Measurements from ENCODE around the gene SLBP. TPM values are rescaled to one million over a fixed set of nuclear protein-coding genes. Genes with fewer than 3 reads are reported as not detected.

The SLBP gene
- total RNA-seq, 1 experiment from 2014 or later = 73.4 TPM

GRCh38 chr4:1753294-1753696 lies 41.2 kb upstream of the SLBP start:
- ChIA-PET POLR2A (no interaction called here), CTCF (no interaction called here)
- Histone ChIP-seq H3K9me3 (ENCODE audit: control insufficient read depth, insufficient read depth, low read depth, low read length) (no peaks in the 10 kb centered on the region), H3K4me1 (ENCODE audit: control insufficient read depth, insufficient read depth, low read length) (no peaks in the 10 kb centered on the region; the same call in 1 of the 2 replicates), H3K36me3 (ENCODE audit: control insufficient read depth, insufficient read depth, low read length) (no peaks in the 10 kb centered on the region), H3K27me3 (ENCODE audit: control insufficient read depth, insufficient read depth, low read length) (no peaks in the 10 kb centered on the region), H3K27ac (ENCODE audit: low read length) (no peak overlapping the region), H3K4me3 (ENCODE audit: low read depth in 2 of 2, low read length in 2 of 2) (no peak overlapping the region)
- TF ChIP-seq, protein P1, sequence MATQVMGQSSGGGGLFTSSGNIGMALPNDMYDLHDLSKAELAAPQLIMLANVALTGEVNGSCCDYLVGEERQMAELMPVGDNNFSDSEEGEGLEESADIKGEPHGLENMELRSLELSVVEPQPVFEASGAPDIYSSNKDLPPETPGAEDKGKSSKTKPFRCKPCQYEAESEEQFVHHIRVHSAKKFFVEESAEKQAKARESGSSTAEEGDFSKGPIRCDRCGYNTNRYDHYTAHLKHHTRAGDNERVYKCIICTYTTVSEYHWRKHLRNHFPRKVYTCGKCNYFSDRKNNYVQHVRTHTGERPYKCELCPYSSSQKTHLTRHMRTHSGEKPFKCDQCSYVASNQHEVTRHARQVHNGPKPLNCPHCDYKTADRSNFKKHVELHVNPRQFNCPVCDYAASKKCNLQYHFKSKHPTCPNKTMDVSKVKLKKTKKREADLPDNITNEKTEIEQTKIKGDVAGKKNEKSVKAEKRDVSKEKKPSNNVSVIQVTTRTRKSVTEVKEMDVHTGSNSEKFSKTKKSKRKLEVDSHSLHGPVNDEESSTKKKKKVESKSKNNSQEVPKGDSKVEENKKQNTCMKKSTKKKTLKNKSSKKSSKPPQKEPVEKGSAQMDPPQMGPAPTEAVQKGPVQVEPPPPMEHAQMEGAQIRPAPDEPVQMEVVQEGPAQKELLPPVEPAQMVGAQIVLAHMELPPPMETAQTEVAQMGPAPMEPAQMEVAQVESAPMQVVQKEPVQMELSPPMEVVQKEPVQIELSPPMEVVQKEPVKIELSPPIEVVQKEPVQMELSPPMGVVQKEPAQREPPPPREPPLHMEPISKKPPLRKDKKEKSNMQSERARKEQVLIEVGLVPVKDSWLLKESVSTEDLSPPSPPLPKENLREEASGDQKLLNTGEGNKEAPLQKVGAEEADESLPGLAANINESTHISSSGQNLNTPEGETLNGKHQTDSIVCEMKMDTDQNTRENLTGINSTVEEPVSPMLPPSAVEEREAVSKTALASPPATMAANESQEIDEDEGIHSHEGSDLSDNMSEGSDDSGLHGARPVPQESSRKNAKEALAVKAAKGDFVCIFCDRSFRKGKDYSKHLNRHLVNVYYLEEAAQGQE (IDR thresholded peaks at IDR 0.05; ENCODE audit: insufficient read depth in 1 of 2, low read depth in 2 of 2, low read length in 1 of 2) = no peak
- no peak for TF ChIP-seq TCF7L2 (IDR thresholded peaks at IDR 0.05; ENCODE audit: low read depth, low read length)
- TF ChIP-seq POLR2AphosphoS5 (IDR thresholded peaks at IDR 0.05; ENCODE audit: low read depth, low read length) = no peak
- no peak for TF ChIP-seq CTCF (IDR thresholded peaks at IDR 0.05)
- TF ChIP-seq SIN3A (IDR thresholded peaks at IDR 0.05; ENCODE audit: borderline replicate concordance, insufficient read depth, low read depth, low read length) = no peak
- in situ Hi-C loops (cut with HindIII; ENCODE audit: low pct_unique_long_range_greater_than_20kb, low sequenced_read_pairs) = no loop called here
- ATAC-seq = no peak
- intact Hi-C loops (cut with micrococcal nuclease; ENCODE audit: unreplicated experiment) = no loop called here
- no peak for DNase-seq (ENCODE audit: low read depth, low spot score)
- BruUV-seq (replicated peaks) = no TSS peak

DNA sequence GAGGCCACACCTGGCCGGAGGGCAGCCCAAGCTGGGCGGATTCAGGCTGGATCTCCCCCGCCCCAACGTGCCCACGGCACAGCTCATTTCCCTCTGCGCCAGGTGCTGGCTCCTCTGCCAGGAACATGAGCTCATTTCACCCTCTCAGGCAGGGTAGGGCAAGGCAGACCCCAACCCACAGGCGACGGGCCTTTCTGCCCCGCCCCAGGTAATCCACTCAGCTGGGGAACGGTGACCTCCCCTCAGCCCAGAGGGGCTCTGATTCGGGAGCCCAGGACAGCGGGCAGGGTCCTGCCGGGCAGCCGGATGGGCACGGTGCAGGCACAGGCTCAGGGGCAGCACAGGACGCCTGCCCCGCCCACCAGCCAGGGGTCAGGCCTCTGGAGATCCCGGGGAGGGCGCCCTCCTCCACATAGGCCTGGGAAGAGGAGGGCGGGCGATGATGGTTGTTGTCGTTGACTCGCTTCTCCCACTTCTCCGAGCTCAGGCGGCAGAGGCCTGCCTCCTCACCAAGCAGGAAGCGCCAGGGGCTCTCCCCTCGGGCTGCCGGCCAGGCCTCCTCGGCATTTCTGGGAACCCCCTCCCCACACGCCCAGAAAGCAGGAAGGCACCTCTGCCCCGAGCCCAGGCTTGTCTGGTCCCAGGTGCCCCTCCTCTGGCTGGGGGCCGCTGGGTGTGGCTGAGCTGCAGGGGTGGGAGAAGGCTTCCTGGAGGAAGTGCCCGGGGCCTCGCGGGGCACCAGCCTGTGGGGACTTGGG lies 40.3 kb upstream of the SLBP start:
- DNase-seq (ENCODE audit: low read depth, low spot score) (no peak), ATAC-seq (no peak)
- no peaks in the 10 kb centered on the region; the same call in 1 of the 2 replicates for H3K4me1 ChIP-seq (ENCODE audit: control insufficient read depth, insufficient read depth, low read length)
- CTCF ChIA-PET = interaction anchor here (0.8 to 1.4 kb wide), 2 partner anchors 16 to 58 kb away, joined by 3 to 4 read pairs; no protein-coding TSS in a partner anchor
- H3K4me3 ChIP-seq (ENCODE audit: low read depth in 2 of 2, low read length in 2 of 2) = no peak overlapping the region
- no peaks in the 10 kb centered on the region for H3K9me3 ChIP-seq (ENCODE audit: control insufficient read depth, insufficient read depth, low read depth, low read length)
- no peak overlapping the region for H3K27ac ChIP-seq (ENCODE audit: low read length)
- H3K27me3 ChIP-seq (ENCODE audit: control insufficient read depth, insufficient read depth, low read length) = no peaks in the 10 kb centered on the region
- BruUV-seq (replicated peaks) = no TSS peak
- in situ Hi-C loops (cut with HindIII; ENCODE audit: low pct_unique_long_range_greater_than_20kb, low sequenced_read_pairs) (no loop called here), intact Hi-C loops (cut with micrococcal nuclease; ENCODE audit: unreplicated experiment) (no loop called here)
- H3K36me3 ChIP-seq (ENCODE audit: control insufficient read depth, insufficient read depth, low read length) = no peaks in the 10 kb centered on the region
- POLR2A ChIA-PET = no interaction called here
- TF ChIP-seq TCF7L2 (IDR thresholded peaks at IDR 0.05; ENCODE audit: low read depth, low read length) (no peak), CTCF (IDR thresholded peaks at IDR 0.05) (no peak), POLR2AphosphoS5 (IDR thresholded peaks at IDR 0.05; ENCODE audit: low read depth, low read length) (no peak), SIN3A (IDR thresholded peaks at IDR 0.05; ENCODE audit: borderline replicate concordance, insufficient read depth, low read depth, low read length) (no peak)
- TF ChIP-seq, protein P1 (IDR thresholded peaks at IDR 0.05; ENCODE audit: insufficient read depth in 1 of 2, low read depth in 2 of 2, low read length in 1 of 2) = no peak
